ENCODE results near the gene CSF1R. TPM values are rescaled to one million over a fixed set of nuclear protein-coding genes. Genes with fewer than 3 reads are reported as not detected.

Gene CSF1R
- total and polyA plus RNA-seq, 4 donors: 5.4 to 46.2 (median 22.1) TPM

DNA sequence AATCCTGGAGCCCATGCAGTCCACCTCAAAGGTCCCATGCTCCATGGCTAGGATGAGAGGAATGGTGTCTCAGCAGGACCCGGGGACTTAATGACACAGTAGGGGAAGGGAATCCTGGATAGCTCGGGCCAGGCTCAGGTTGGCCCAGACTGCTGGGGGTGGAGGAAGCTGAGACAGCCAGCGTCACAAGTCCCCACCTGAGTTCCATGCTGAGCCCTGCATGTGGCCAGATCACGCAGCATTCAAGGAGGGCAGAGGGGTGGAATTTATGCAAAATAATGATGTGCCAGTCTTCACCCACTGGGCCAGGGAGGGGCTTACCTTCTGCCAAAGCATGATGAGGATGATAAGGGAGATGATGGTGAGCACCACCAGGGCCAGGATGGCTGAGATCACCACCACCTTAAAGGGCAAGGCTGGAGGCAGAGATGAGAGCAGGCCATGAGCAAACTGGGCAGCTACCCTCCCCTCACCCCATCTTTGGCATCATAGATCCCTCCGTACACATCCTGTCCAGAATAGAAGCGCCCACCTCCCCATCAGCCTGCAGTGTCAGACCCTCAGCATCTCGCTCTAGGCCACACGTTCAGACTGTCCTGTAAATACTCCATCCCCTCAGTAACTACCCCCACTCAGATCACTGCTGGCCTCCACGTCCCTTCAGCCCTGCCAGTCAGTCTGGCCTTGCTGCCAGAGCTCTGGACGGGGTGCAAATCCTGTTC, 40.0 kb upstream of the CSF1R start:
- Histone ChIP-seq H3K27me3 (ENCODE audit: control insufficient read depth in 4 of 4, insufficient read depth in 4 of 4, low read length in 3 of 4) (no peaks in the 10 kb centered on the region), H3K36me3 (ENCODE audit: control insufficient read depth in 4 of 4, insufficient read depth in 3 of 4, low read depth in 1 of 4, low read length in 3 of 4) (peaks cover 0 to 4% (median 1%) of the 10 kb centered on the region in 4 donors), H3K9ac (ENCODE audit: low read depth in 1 of 2, low read length in 2 of 2) (no peak overlapping the region), H3K9me3 (ENCODE audit: control insufficient read depth in 4 of 4, low read length in 3 of 4) (no peaks in the 10 kb centered on the region), H3K27ac (ENCODE audit: low read depth in 1 of 2, low read length in 2 of 2) (no peak overlapping the region), H3K4me3 (ENCODE audit: low read depth in 1 of 3, low read length in 3 of 3) (no peak overlapping the region), H3K4me1 (ENCODE audit: control insufficient read depth in 4 of 4, insufficient read depth in 4 of 4, low read length in 3 of 4) (peaks cover 0 to 30% (median 18%) of the 10 kb centered on the region in 4 donors)
- WGBS: 93% methylated on average over 10 of the region's 10 CpGs
- no peak for DNase-seq (ENCODE audit: low spot score)
- no peak for TF ChIP-seq HNF4A (conservative IDR thresholded peaks at IDR 0.05)
- TF ChIP-seq FOXA2 (IDR thresholded peaks at IDR 0.05): no peak
- TF ChIP-seq HNF4G (IDR thresholded peaks at IDR 0.05): no peak
- TF ChIP-seq EGR1 (IDR thresholded peaks at IDR 0.05; ENCODE audit: low read depth in 2 of 2): no peak
- TF ChIP-seq, protein P1, sequence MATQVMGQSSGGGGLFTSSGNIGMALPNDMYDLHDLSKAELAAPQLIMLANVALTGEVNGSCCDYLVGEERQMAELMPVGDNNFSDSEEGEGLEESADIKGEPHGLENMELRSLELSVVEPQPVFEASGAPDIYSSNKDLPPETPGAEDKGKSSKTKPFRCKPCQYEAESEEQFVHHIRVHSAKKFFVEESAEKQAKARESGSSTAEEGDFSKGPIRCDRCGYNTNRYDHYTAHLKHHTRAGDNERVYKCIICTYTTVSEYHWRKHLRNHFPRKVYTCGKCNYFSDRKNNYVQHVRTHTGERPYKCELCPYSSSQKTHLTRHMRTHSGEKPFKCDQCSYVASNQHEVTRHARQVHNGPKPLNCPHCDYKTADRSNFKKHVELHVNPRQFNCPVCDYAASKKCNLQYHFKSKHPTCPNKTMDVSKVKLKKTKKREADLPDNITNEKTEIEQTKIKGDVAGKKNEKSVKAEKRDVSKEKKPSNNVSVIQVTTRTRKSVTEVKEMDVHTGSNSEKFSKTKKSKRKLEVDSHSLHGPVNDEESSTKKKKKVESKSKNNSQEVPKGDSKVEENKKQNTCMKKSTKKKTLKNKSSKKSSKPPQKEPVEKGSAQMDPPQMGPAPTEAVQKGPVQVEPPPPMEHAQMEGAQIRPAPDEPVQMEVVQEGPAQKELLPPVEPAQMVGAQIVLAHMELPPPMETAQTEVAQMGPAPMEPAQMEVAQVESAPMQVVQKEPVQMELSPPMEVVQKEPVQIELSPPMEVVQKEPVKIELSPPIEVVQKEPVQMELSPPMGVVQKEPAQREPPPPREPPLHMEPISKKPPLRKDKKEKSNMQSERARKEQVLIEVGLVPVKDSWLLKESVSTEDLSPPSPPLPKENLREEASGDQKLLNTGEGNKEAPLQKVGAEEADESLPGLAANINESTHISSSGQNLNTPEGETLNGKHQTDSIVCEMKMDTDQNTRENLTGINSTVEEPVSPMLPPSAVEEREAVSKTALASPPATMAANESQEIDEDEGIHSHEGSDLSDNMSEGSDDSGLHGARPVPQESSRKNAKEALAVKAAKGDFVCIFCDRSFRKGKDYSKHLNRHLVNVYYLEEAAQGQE (IDR thresholded peaks at IDR 0.05): no peak
- TF ChIP-seq GABPA (IDR thresholded peaks at IDR 0.05 in 1 of 2, conservative IDR thresholded peaks at IDR 0.05 in 1 of 2): no peak
- no peak for TF ChIP-seq RAD21 (IDR thresholded peaks at IDR 0.05)
- TF ChIP-seq SP1 (IDR thresholded peaks at IDR 0.05): no peak
- TF ChIP-seq, protein P2, sequence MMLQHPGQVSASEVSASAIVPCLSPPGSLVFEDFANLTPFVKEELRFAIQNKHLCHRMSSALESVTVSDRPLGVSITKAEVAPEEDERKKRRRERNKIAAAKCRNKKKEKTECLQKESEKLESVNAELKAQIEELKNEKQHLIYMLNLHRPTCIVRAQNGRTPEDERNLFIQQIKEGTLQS (IDR thresholded peaks at IDR 0.05): no peak
- no peak for TF ChIP-seq TAF1 (conservative IDR thresholded peaks at IDR 0.05)
- TF ChIP-seq, protein P3, sequence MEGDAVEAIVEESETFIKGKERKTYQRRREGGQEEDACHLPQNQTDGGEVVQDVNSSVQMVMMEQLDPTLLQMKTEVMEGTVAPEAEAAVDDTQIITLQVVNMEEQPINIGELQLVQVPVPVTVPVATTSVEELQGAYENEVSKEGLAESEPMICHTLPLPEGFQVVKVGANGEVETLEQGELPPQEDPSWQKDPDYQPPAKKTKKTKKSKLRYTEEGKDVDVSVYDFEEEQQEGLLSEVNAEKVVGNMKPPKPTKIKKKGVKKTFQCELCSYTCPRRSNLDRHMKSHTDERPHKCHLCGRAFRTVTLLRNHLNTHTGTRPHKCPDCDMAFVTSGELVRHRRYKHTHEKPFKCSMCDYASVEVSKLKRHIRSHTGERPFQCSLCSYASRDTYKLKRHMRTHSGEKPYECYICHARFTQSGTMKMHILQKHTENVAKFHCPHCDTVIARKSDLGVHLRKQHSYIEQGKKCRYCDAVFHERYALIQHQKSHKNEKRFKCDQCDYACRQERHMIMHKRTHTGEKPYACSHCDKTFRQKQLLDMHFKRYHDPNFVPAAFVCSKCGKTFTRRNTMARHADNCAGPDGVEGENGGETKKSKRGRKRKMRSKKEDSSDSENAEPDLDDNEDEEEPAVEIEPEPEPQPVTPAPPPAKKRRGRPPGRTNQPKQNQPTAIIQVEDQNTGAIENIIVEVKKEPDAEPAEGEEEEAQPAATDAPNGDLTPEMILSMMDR (IDR thresholded peaks at IDR 0.05; ENCODE audit: low read depth, low read length, missing input control): no peak
- no peak for TF ChIP-seq FOXA1 (IDR thresholded peaks at IDR 0.05)
- TF ChIP-seq, protein P4, sequence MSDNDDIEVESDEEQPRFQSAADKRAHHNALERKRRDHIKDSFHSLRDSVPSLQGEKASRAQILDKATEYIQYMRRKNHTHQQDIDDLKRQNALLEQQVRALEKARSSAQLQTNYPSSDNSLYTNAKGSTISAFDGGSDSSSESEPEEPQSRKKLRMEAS (IDR thresholded peaks at IDR 0.05): no peak
- TF ChIP-seq NR2F2 (IDR thresholded peaks at IDR 0.05): no peak
- TF ChIP-seq RXRA (IDR thresholded peaks at IDR 0.05): no peak
- TF ChIP-seq, protein P5, sequence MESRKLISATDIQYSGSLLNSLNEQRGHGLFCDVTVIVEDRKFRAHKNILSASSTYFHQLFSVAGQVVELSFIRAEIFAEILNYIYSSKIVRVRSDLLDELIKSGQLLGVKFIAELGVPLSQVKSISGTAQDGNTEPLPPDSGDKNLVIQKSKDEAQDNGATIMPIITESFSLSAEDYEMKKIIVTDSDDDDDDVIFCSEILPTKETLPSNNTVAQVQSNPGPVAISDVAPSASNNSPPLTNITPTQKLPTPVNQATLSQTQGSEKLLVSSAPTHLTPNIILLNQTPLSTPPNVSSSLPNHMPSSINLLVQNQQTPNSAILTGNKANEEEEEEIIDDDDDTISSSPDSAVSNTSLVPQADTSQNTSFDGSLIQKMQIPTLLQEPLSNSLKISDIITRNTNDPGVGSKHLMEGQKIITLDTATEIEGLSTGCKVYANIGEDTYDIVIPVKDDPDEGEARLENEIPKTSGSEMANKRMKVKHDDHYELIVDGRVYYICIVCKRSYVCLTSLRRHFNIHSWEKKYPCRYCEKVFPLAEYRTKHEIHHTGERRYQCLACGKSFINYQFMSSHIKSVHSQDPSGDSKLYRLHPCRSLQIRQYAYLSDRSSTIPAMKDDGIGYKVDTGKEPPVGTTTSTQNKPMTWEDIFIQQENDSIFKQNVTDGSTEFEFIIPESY (IDR thresholded peaks at IDR 0.05): no peak
- no peak for TF ChIP-seq JUND (IDR thresholded peaks at IDR 0.05)
- no peak for TF ChIP-seq YY1 (IDR thresholded peaks at IDR 0.05)
